HepG2 (cell line): ENCODE results near the gene ARG2. TPM values are rescaled to one million over a fixed set of nuclear protein-coding genes. Genes with fewer than 3 reads are reported as not detected.
A peak's percentile ranks its signal among the peaks of the same experiment; 100 is the strongest.

Experiments
- EED ChIP-seq: sonication (generic); formaldehyde crosslinking; IDR thresholded peaks from 2 replicates; pipeline ENCODE4 v1.5.0; 2020; ENCODE audit warnings: mild to moderate bottlenecking, missing genetic modification reagents
- HHEX ChIP-seq: IDR thresholded peaks from 2 replicates; pipeline ENCODE4 v1.6.1; 2016; ENCODE audit warnings: control low read depth
- HNF4A ChIP-seq: sonication (generic); formaldehyde crosslinking; IDR thresholded peaks from 2 replicates; pipeline ENCODE4 v1.4.0; 2020; ENCODE audit warnings: missing genetic modification reagents
- KDM3A ChIP-seq: IDR thresholded peaks from 2 replicates; pipeline ENCODE4 v1.6.1; 2018; ENCODE audit warnings: low read depth, missing compliant biosample characterization
- MED1 ChIP-seq: sonication (generic); formaldehyde crosslinking; IDR thresholded peaks from 2 replicates; pipeline ENCODE4 v1.4.0; 2020; ENCODE audit warnings: missing genetic modification reagents
- NFKB2 ChIP-seq: sonication (generic); formaldehyde crosslinking; IDR thresholded peaks from 2 replicates; pipeline ENCODE4 v1.4.0; 2020; ENCODE audit warnings: missing genetic modification reagents, borderline replicate concordance
- NRL ChIP-seq: sonication (generic); formaldehyde crosslinking; IDR thresholded peaks from 2 replicates; pipeline ENCODE4 v1.5.0; 2020; ENCODE audit warnings: missing genetic modification reagents, mild to moderate bottlenecking, moderate library complexity, borderline replicate concordance
- PCBP2 ChIP-seq: fragments of 200-400 bp; formaldehyde crosslinking; optimal IDR thresholded peaks from 2 replicates; pipeline ENCODE3; 2018; ENCODE audit warnings: low read length, low read depth; ENCODE audit not compliant: poor library complexity, severe bottlenecking
- RBFOX2 ChIP-seq: fragments of 200-400 bp; formaldehyde crosslinking; IDR thresholded peaks from 2 replicates; pipeline ENCODE4 v1.6.1; 2017; ENCODE audit warnings: low read depth, mild to moderate bottlenecking, low read length
- TAF15 ChIP-seq: fragments of 200-400 bp; formaldehyde crosslinking; IDR thresholded peaks from one replicate; pipeline ENCODE4 v1.6.1; 2018; ENCODE audit warnings: mild to moderate bottlenecking, low read depth, low read length; ENCODE audit not compliant: poor library complexity, severe bottlenecking
- TCF7 ChIP-seq: sonication (generic); IDR thresholded peaks from 2 replicates; pipeline ENCODE4 v1.6.1; 2016; ENCODE audit warnings: antibody characterized with exemption, low read depth
- ZBTB7B ChIP-seq: sonication (generic); formaldehyde crosslinking; IDR thresholded peaks from 2 replicates; pipeline ENCODE4 v1.4.0; 2020; ENCODE audit warnings: missing genetic modification reagents
- ZNF143 ChIP-seq: sonication (generic); formaldehyde crosslinking; IDR thresholded peaks from 2 replicates; pipeline ENCODE4 v1.4.0; 2020; ENCODE audit warnings: missing genetic modification reagents
- ZNF282 ChIP-seq: fragments of 450-650 bp; IDR thresholded peaks from 2 replicates; pipeline ENCODE4 v1.6.1; 2018; ENCODE audit not compliant: partially characterized antibody
- ZNF431 ChIP-seq: sonication (generic); formaldehyde crosslinking; IDR thresholded peaks from 2 replicates; pipeline ENCODE4 v1.9.0; 2022; ENCODE audit warnings: missing genetic modification reagents, low read depth, mild to moderate bottlenecking, borderline replicate concordance
- ZNF766 ChIP-seq: sonication (generic); formaldehyde crosslinking; IDR thresholded peaks from 2 replicates; pipeline ENCODE4 v1.5.0; 2020; ENCODE audit warnings: missing genetic modification reagents, borderline replicate concordance
- ZNF775 ChIP-seq: sonication (generic); formaldehyde crosslinking; IDR thresholded peaks from 2 replicates; pipeline ENCODE4 v1.4.0; 2020; ENCODE audit warnings: missing genetic modification reagents, mild to moderate bottlenecking, moderate library complexity, borderline replicate concordance
- ZNF816 ChIP-seq: sonication (generic); formaldehyde crosslinking; IDR thresholded peaks from 2 replicates; pipeline ENCODE4 v1.8.0; 2022; ENCODE audit warnings: missing genetic modification reagents, mild to moderate bottlenecking, borderline replicate concordance
- polyA plus RNA-seq, 8 experiments: library from polyadenylated mRNA; depleted of rRNA in 3 of 8; stranded (reverse) in 7 of 8; unstranded in 1 of 8; fragments of >200 nt; fragmentation: Illumina TruSeq in 4 of 8; extraction: Trizol in 4 of 8; gene quantifications; 2 replicates each; pipeline versions ENCODE4 v1.2.1 to v1.2.3, GENCODE V29; 2011 to 2016; ENCODE audit warnings: low read depth in 4 of 8, missing spikeins in 1 of 8, mixed read lengths in 1 of 8; ENCODE audit not compliant: insufficient read depth in 1 of 8
- total RNA-seq, 5 experiments: library from RNA; depleted of rRNA; stranded (reverse); fragments of >200 nt; fragmentation: Illumina TruSeq; extraction: Trizol; gene quantifications; 2 replicates each; pipeline ENCODE4 v1.2.3, GENCODE V29; 2016; ENCODE audit warnings: low read depth in 1 of 5
- TF ChIP-seq, protein P1 (sequence below): IDR thresholded peaks from 2 replicates; pipeline ENCODE4 v1.4.0; 2020; ENCODE audit warnings: mild to moderate bottlenecking, missing genetic modification reagents
- TF ChIP-seq, protein P2 (sequence below), 2 experiments: sonication (generic) in 1 of 2; formaldehyde crosslinking in 1 of 2; IDR thresholded peaks; 2 replicates each; pipeline versions ENCODE4 v1.6.1 to v1.9.0; 2014 to 2022; ENCODE audit warnings: antibody characterized with exemption in 1 of 2, borderline replicate concordance in 1 of 2, inconsistent platforms in 1 of 2, low read depth in 1 of 2, missing genetic modification reagents in 1 of 2

The ARG2 gene
- total and polyA plus RNA-seq, 2 of the 13 experiments (the other 11 are each of a cell fraction or from before 2014, with no cell fraction given), result 37.5 to 73.6 TPM

DNA sequence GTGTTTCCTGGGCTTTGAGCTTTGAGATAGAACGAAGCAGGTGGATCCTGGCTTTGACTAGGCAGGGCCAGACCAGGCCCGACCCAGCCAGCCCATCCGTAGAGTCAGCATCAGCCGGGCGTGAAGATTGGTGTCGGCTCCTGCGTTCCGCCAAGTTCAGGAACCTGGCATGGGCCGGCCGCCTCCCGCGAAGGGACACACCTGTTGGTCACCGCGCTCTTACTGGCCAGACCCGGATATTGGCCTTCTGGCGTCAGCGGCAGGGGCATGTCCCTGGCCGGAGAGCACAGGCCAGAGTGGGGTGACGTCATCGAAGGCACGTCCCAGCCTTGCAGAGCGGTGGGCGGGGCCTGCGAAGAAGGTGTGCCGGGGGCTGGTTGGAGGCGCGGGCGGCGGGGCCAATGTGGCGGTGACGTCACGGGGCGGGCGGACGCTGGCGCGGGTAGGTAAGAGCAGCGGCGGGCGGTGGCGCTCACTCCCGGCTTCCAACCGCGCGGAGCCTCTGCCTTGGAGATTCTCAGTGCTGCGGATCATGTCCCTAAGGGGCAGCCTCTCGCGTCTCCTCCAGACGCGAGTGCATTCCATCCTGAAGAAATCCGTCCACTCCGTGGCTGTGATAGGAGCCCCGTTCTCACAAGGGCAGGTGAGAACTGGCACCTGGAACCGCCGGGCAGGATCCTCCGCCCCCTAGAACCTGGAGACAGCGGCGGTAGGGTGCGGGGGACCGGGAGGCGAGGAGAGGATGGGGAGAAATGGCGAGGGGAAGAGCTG lies at the start of gene ARG2 (continued):
- TF ChIP-seq TAF15 (no peak), ZNF431 (no peak), ZNF282 (no peak), RBFOX2 (peak; percentile 77), NFKB2 (no peak; the same call in 1 of the 2 replicates), NRL (CRISPR knock-in tag) (peak; percentile 30; the same call in 1 of the 2 replicates), PCBP2 (no peak), HHEX (CRISPR knock-in tag) (no peak), EED (CRISPR knock-in tag) (no peak; the same call in 1 of the 2 replicates), TCF7 (peak; percentile 9; the same call in 1 of the 2 replicates), ZNF816 (CRISPR knock-in tag) (0 out of 2 replicates have a peak, but pooled peaks have one; percentile 42), HNF4A (CRISPR knock-in tag) (0 out of 2 replicates have a peak, but pooled peaks have one; percentile 25), ZNF143 (CRISPR knock-in tag) (peak; percentile 35; the same call in 1 of the 2 replicates), ZBTB7B (CRISPR knock-in tag) (0 out of 2 replicates have a peak, but pooled peaks have one; percentile 32), MED1 (CRISPR knock-in tag) (peak; percentile 57; the same call in 1 of the 2 replicates), KDM3A (peak; percentile 78), ZNF775 (CRISPR knock-in tag) (no peak), ZNF766 (CRISPR knock-in tag) (no peak)
- TF ChIP-seq, protein P1, sequence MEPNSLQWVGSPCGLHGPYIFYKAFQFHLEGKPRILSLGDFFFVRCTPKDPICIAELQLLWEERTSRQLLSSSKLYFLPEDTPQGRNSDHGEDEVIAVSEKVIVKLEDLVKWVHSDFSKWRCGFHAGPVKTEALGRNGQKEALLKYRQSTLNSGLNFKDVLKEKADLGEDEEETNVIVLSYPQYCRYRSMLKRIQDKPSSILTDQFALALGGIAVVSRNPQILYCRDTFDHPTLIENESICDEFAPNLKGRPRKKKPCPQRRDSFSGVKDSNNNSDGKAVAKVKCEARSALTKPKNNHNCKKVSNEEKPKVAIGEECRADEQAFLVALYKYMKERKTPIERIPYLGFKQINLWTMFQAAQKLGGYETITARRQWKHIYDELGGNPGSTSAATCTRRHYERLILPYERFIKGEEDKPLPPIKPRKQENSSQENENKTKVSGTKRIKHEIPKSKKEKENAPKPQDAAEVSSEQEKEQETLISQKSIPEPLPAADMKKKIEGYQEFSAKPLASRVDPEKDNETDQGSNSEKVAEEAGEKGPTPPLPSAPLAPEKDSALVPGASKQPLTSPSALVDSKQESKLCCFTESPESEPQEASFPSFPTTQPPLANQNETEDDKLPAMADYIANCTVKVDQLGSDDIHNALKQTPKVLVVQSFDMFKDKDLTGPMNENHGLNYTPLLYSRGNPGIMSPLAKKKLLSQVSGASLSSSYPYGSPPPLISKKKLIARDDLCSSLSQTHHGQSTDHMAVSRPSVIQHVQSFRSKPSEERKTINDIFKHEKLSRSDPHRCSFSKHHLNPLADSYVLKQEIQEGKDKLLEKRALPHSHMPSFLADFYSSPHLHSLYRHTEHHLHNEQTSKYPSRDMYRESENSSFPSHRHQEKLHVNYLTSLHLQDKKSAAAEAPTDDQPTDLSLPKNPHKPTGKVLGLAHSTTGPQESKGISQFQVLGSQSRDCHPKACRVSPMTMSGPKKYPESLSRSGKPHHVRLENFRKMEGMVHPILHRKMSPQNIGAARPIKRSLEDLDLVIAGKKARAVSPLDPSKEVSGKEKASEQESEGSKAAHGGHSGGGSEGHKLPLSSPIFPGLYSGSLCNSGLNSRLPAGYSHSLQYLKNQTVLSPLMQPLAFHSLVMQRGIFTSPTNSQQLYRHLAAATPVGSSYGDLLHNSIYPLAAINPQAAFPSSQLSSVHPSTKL (CRISPR knock-in tag), result peak; percentile 78
- TF ChIP-seq, protein P2, sequence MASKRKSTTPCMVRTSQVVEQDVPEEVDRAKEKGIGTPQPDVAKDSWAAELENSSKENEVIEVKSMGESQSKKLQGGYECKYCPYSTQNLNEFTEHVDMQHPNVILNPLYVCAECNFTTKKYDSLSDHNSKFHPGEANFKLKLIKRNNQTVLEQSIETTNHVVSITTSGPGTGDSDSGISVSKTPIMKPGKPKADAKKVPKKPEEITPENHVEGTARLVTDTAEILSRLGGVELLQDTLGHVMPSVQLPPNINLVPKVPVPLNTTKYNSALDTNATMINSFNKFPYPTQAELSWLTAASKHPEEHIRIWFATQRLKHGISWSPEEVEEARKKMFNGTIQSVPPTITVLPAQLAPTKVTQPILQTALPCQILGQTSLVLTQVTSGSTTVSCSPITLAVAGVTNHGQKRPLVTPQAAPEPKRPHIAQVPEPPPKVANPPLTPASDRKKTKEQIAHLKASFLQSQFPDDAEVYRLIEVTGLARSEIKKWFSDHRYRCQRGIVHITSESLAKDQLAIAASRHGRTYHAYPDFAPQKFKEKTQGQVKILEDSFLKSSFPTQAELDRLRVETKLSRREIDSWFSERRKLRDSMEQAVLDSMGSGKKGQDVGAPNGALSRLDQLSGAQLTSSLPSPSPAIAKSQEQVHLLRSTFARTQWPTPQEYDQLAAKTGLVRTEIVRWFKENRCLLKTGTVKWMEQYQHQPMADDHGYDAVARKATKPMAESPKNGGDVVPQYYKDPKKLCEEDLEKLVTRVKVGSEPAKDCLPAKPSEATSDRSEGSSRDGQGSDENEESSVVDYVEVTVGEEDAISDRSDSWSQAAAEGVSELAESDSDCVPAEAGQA (IDR thresholded peaks at IDR 0.05; ENCODE audit: low read depth), result peak; percentile 95
- TF ChIP-seq, protein P2 (CRISPR knock-in tag; IDR thresholded peaks at IDR 0.05; ENCODE audit: borderline replicate concordance), result no peak
